HEK293 (cell line): ENCODE data around the gene RFLNA.
A peak's percentile ranks its signal among the peaks of the same experiment; 100 is the strongest.

Experiments used
- CTCF ChIA-PET: fragments of 350-600 bp; formaldehyde crosslinking; extraction: SDS; loops from one replicate; lab custom pipeline; 2021; ENCODE audit warnings: antibody characterized with exemption; lab: Yijun Ruan, JAX
- POLR2A ChIA-PET: fragments of 300-600 bp; formaldehyde crosslinking; extraction: SDS; loops from one replicate; lab custom pipeline; 2020; ENCODE audit warnings: antibody characterized with exemption, inconsistent platforms; lab: Yijun Ruan, JAX
- H3K27ac ChIP-seq: fragments of 200-500 bp; sonication (Bioruptor generic); 2 replicates; pipeline ENCODE4 v1.5.1; 2014; ENCODE audit warnings: low read depth, low read length, control low read depth, inconsistent platforms; ENCODE audit errors: extremely low read depth
- H3K36me3 ChIP-seq, 2 experiments: fragments of 200-500 bp in 1 of 2; sonication (Bioruptor generic) in 1 of 2; 1 replicate in 1 of 2; 2 replicates in 1 of 2; pipeline ENCODE4 v1.5.1; 2014 to 2017; ENCODE audit warnings: inconsistent platforms in 2 of 2, low read length in 2 of 2; ENCODE audit not compliant: control insufficient read depth in 2 of 2, insufficient read depth in 1 of 2
- H3K4me1 ChIP-seq: fragments of 200-500 bp; sonication (Bioruptor generic); 2 replicates; pipeline ENCODE4 v1.5.1; 2014; ENCODE audit warnings: mild to moderate bottlenecking, low read length, inconsistent platforms; ENCODE audit not compliant: control insufficient read depth, insufficient read depth
- H3K4me3 ChIP-seq: 2 replicates; pipeline ENCODE4 v1.5.1; 2011; ENCODE audit warnings: low read depth, mild to moderate bottlenecking, control low read depth, low read length, moderate library complexity
- H3K9me3 ChIP-seq: fragments of 200-500 bp; sonication (Bioruptor generic); 2 replicates; pipeline ENCODE4 v1.5.1; 2014; ENCODE audit warnings: low read depth, low read length, inconsistent platforms; ENCODE audit not compliant: control insufficient read depth, insufficient read depth
- BCL11A ChIP-seq: fragments of 450-650 bp; formaldehyde crosslinking; IDR thresholded peaks from 2 replicates; pipeline ENCODE4 v1.5.1; 2016; ENCODE audit warnings: low read depth, missing biosample characterization, missing genetic modification characterization
- HOXA7 ChIP-seq: sonication (generic); formaldehyde crosslinking; IDR thresholded peaks from 2 replicates; pipeline ENCODE4 v1.8.1; 2022; ENCODE audit warnings: missing genetic modification reagents, borderline replicate concordance
- KLF1 ChIP-seq: fragments of 450-650 bp; formaldehyde crosslinking; IDR thresholded peaks from 2 replicates; pipeline ENCODE4 v1.5.1; 2016; ENCODE audit warnings: missing biosample characterization, missing genetic modification characterization
- KLF7 ChIP-seq: fragments of 450-650 bp; formaldehyde crosslinking; IDR thresholded peaks from 2 replicates; pipeline ENCODE4 v1.5.1; 2016; ENCODE audit warnings: missing biosample characterization, missing genetic modification characterization, borderline replicate concordance
- KLF9 ChIP-seq: fragments of 450-650 bp; formaldehyde crosslinking; IDR thresholded peaks from 2 replicates; pipeline ENCODE4 v1.5.1; 2016; ENCODE audit warnings: missing biosample characterization, missing genetic modification characterization, low read depth
- OVOL3 ChIP-seq: fragments of 450-650 bp; formaldehyde crosslinking; IDR thresholded peaks from 2 replicates; pipeline ENCODE4 v1.5.1; 2016; ENCODE audit warnings: missing biosample characterization, missing genetic modification characterization
- SALL2 ChIP-seq: fragments of 450-650 bp; formaldehyde crosslinking; IDR thresholded peaks from 2 replicates; pipeline ENCODE4 v1.5.0; 2017; ENCODE audit warnings: missing biosample characterization, mild to moderate bottlenecking, missing genetic modification characterization, borderline replicate concordance
- SCRT1 ChIP-seq: fragments of 450-650 bp; formaldehyde crosslinking; IDR thresholded peaks from 2 replicates; pipeline ENCODE4 v1.5.1; 2016; ENCODE audit warnings: missing biosample characterization, missing genetic modification characterization, borderline replicate concordance
- YY2 ChIP-seq: fragments of 450-650 bp; formaldehyde crosslinking; IDR thresholded peaks from 2 replicates; pipeline ENCODE4 v1.5.1; 2016; ENCODE audit warnings: missing biosample characterization, missing genetic modification characterization
- ZBTB21 ChIP-seq: fragments of 450-650 bp; formaldehyde crosslinking; IDR thresholded peaks from 2 replicates; pipeline ENCODE4 v1.5.1; 2017; ENCODE audit warnings: missing biosample characterization, missing genetic modification characterization
- ZIC2 ChIP-seq: fragments of 450-650 bp; formaldehyde crosslinking; IDR thresholded peaks from 2 replicates; pipeline ENCODE4 v1.5.1; 2016; ENCODE audit warnings: missing biosample characterization, missing genetic modification characterization
- ZNF114 ChIP-seq: fragments of 450-650 bp; formaldehyde crosslinking; IDR thresholded peaks from 2 replicates; pipeline ENCODE4 v1.5.0; 2017; ENCODE audit warnings: missing biosample characterization, missing genetic modification characterization
- ZNF157 ChIP-seq: fragments of 450-650 bp; formaldehyde crosslinking; IDR thresholded peaks from 2 replicates; pipeline ENCODE4 v1.5.1; 2016; ENCODE audit warnings: missing biosample characterization, missing genetic modification characterization
- ZNF174 ChIP-seq: fragments of 450-650 bp; formaldehyde crosslinking; IDR thresholded peaks from 2 replicates; pipeline ENCODE4 v1.5.0; 2017; ENCODE audit warnings: missing biosample characterization, mild to moderate bottlenecking, missing genetic modification characterization
- ZNF211 ChIP-seq: fragments of 450-650 bp; formaldehyde crosslinking; IDR thresholded peaks from 2 replicates; pipeline ENCODE4 v1.5.1; 2016; ENCODE audit warnings: low read depth, missing biosample characterization, missing genetic modification characterization
- ZNF280D ChIP-seq: fragments of 450-650 bp; formaldehyde crosslinking; IDR thresholded peaks from 2 replicates; pipeline ENCODE4 v1.5.1; 2016; ENCODE audit warnings: missing biosample characterization, missing genetic modification characterization
- ZNF335 ChIP-seq: fragments of 450-650 bp; formaldehyde crosslinking; conservative IDR thresholded peaks from 2 replicates; pipeline ENCODE4 v1.5.1; 2016; ENCODE audit warnings: missing biosample characterization, missing genetic modification characterization
- ZNF391 ChIP-seq: fragments of 450-650 bp; formaldehyde crosslinking; IDR thresholded peaks from 2 replicates; pipeline ENCODE4 v1.5.1; 2016; ENCODE audit warnings: low read depth, missing biosample characterization, missing genetic modification characterization, borderline replicate concordance
- ZNF501 ChIP-seq: fragments of 450-650 bp; formaldehyde crosslinking; IDR thresholded peaks from 2 replicates; pipeline ENCODE4 v1.5.1; 2016; ENCODE audit warnings: missing biosample characterization, missing genetic modification characterization
- ZNF704 ChIP-seq: fragments of 450-650 bp; formaldehyde crosslinking; IDR thresholded peaks from 2 replicates; pipeline ENCODE4 v1.5.1; 2016; ENCODE audit warnings: missing biosample characterization, missing genetic modification characterization

The RFLNA gene

GRCh38 chr12:124312601-124313000 lies 17.7 kb downstream of the RFLNA start:
- Histone ChIP-seq H3K36me3 (no peaks in the 10 kb centered on the region), H3K9me3 (no peaks in the 10 kb centered on the region), H3K27ac (no peak overlapping the region), H3K4me3 (no peak overlapping the region), H3K4me1 (no peaks in the 10 kb centered on the region)
- no peak for TF ChIP-seq ZNF704 (tag by site-specific recombination)
- TF ChIP-seq HOXA7 (CRISPR knock-in tag) = no peak
- TF ChIP-seq ZNF280D (tag by site-specific recombination) = no peak
- no peak for TF ChIP-seq ZIC2 (tag by site-specific recombination)
- no peak for TF ChIP-seq SCRT1 (tag by site-specific recombination)
- TF ChIP-seq ZNF157 (tag by site-specific recombination) = peak; percentile 98
- CTCF ChIA-PET = no interaction called here
- POLR2A ChIA-PET = no interaction called here

- H3K27ac ChIP-seq = no peak overlapping the region
- CTCF ChIA-PET = no interaction called here
- TF ChIP-seq SALL2 (tag by site-specific recombination) (no peak), ZNF174 (tag by site-specific recombination) (no peak), ZNF501 (tag by site-specific recombination) (no peak), ZBTB21 (tag by site-specific recombination) (no peak), YY2 (no peak), ZNF114 (no peak), KLF9 (tag by site-specific recombination) (no peak), KLF1 (tag by site-specific recombination) (no peak), ZNF335 (tag by site-specific recombination) (no peak), BCL11A (tag by site-specific recombination) (no peak), KLF7 (tag by site-specific recombination) (no peak), ZNF391 (tag by site-specific recombination) (no peak)
Observed at GRCh38 chr12:124314207-124314606, 19.3 kb downstream of the RFLNA start.

GRCh38 chr12:124314766-124315165 lies 19.9 kb downstream of the RFLNA start:
- no peak for TF ChIP-seq OVOL3 (tag by site-specific recombination)
- TF ChIP-seq ZNF211 (tag by site-specific recombination) = no peak
- Histone ChIP-seq H3K27ac (no peak overlapping the region), H3K9me3 (no peaks in the 10 kb centered on the region), H3K4me1 (no peaks in the 10 kb centered on the region), H3K36me3 (no peaks in the 10 kb centered on the region), H3K4me3 (no peak overlapping the region)
- POLR2A ChIA-PET = no interaction called here
- CTCF ChIA-PET = interaction anchor here (0.6 kb wide), 1 partner anchor 453 kb away, joined by 4 read pairs; no protein-coding TSS in a partner anchor

More at GRCh38 chr12:124314207-124314606, 19.3 kb downstream of the RFLNA start:
- no peak overlapping the region for H3K4me3 ChIP-seq
- H3K4me1 ChIP-seq = no peaks in the 10 kb centered on the region
- POLR2A ChIA-PET = no interaction called here
- H3K36me3 ChIP-seq = no peaks in the 10 kb centered on the region
- no peaks in the 10 kb centered on the region for H3K9me3 ChIP-seq
